SU-DHL-6 (cell line): Measurements from ENCODE around the gene TAF5.

ENCODE experiments used
- EZH2phosphoT487 ChIP-seq: fragments of 200-600 bp; sonication (generic), shearing (Covaris generic); conservative IDR thresholded peaks from 2 replicates; pipeline ENCODE4 v1.6.1; 2018; ENCODE audit warnings: mild to moderate bottlenecking, antibody characterized with exemption, low read length, moderate library complexity, mixed read lengths
- TF ChIP-seq, protein P1 (sequence below): fragments of 200-600 bp; sonication (generic); IDR thresholded peaks from one replicate; pipeline ENCODE4 v1.5.1; 2017; ENCODE audit warnings: antibody characterized with exemption, mild to moderate bottlenecking, low read length, moderate library complexity; ENCODE audit not compliant: insufficient read depth, poor library complexity, severe bottlenecking

DNA sequence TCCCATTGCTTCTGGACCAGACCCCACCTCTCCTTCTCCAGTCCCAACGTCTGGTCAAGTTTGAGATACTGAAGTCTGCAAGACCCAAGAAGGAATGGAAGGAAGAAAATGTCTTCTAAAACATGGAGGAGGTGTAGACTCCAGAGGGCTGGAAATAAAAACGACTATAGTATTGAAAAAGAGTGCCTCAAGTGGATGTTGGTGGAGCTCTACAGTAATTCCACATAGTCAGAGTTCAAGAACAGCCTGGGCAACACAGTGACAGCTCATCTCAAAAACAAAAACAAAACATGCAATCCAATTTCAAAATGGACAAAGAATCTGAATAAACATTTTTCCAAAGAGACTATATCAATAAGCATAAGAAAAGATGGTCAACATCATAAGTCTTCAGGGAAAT lies 14.5 kb upstream of the TAF5 start:
- TF ChIP-seq, protein P1, sequence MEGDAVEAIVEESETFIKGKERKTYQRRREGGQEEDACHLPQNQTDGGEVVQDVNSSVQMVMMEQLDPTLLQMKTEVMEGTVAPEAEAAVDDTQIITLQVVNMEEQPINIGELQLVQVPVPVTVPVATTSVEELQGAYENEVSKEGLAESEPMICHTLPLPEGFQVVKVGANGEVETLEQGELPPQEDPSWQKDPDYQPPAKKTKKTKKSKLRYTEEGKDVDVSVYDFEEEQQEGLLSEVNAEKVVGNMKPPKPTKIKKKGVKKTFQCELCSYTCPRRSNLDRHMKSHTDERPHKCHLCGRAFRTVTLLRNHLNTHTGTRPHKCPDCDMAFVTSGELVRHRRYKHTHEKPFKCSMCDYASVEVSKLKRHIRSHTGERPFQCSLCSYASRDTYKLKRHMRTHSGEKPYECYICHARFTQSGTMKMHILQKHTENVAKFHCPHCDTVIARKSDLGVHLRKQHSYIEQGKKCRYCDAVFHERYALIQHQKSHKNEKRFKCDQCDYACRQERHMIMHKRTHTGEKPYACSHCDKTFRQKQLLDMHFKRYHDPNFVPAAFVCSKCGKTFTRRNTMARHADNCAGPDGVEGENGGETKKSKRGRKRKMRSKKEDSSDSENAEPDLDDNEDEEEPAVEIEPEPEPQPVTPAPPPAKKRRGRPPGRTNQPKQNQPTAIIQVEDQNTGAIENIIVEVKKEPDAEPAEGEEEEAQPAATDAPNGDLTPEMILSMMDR: no peak
- no peak for TF ChIP-seq EZH2phosphoT487
